GM21381 (cell line): ENCODE data around the gene SLC4A1AP.
A peak's percentile ranks its signal among the peaks of the same experiment; 100 is the strongest.

Experiments
- ATAC-seq: cut with Tn5 transposase; IDR thresholded peaks from one replicate; pipeline ENCODE4 v1.9.1; 2021; ENCODE audit warnings: mild to moderate bottlenecking, moderate library complexity; ENCODE audit not compliant: unreplicated experiment

SLC4A1AP gene

DNA sequence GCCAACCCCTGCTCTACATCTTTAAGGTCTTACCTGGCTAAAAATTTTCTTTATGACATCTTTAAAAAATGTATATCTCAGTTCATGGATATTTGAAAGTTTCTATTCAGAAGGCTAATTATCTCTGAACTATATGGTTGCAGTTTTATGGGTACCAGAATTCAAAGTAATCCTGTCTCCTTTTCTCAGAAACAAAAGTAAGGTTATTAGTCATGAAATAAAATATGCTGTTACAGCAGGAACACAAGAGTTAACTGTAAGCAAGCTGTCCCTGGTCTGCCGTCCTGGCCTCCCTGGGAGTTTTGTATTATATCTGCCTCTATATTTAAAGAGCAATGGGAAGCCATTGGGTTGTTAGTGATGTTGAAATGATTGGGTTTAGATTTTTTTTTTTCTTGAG, 34.0 kb downstream of the SLC4A1AP start:
- no peak for ATAC-seq

GRCh38 chr2:27701676-27702075, 38.0 kb downstream of the SLC4A1AP start:
- no peak for ATAC-seq

DNA sequence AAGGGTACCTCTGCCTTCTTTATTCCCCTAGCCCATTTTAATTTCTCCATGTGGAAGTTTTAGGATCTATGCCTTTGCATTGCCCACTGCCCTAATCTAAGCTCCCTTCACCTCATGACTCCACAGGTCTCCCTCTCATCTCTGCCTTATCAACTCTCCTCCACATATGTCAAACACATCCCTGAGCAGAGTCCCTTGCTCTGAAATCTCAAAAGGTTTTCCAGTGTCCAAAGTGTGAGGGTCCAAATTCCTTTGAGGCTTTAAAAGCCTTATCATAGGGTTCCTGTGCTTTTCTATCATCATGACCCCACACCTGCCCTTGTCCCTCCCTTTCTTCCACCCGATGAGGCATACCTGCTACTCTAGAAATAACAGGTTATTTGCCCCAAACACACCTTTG, 38.6 kb downstream of the SLC4A1AP start:
- ATAC-seq, result no peak

DNA sequence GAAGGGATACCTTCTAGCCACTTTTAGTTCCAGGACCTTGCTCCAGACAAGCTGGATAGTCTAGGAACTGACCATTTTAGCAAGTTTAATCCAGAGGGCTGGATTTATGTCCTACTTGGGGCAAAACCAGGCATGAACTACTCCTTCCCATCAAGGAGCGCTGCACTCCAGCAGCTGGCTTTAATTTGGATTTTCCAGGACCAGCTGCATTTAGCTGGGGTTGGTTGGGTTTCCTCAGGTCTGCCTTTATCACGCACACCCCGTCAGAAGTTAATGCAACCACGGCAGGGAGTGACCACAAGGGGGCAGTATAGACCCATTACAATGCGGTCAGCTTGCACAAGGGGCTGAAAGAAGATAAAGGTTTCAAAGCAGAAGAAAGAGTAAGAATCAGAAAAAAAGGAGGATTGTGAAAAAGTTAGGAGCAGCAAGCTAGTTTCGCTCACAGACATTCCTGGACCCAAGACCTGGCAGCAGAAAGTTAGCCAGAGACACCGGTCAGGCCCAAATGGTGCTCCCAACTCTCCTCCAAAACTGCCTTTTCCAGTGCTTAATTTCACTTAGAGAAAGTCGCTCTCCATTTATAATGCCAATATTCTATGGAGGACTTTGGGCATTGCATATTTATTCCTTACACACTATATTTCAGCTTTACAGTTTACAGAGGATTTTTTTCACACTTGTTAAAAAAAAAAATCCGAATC, 40.1 kb downstream of the SLC4A1AP start:
- ATAC-seq, result peak; percentile 58

DNA sequence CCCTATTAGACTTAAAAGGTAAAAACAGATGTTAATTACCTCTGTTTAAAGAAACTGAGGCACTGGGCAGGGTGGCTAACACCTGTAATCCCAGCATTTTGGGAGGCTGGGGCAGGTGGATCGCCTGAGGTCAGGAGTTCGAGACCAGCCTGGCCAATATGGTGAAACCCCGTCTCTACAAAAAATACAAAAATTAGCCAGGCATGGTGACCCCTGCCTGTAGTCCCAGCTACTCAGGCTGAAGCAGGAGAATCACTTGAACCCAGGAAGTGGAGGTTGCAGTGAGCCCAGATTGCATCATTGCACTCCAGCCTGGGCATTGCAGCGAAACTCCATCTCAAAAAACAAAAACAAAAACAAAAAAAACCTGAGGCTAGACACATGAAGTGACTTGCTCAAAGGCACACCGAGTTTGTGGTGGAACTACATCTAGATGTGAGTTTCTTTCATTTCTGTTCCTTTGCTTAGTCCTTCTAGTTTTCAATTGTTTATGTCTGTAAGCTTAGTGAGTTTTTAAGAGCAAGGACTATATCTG, 40.7 kb downstream of the SLC4A1AP start:
- ATAC-seq, result no peak

GRCh38 chr2:27705851-27706622, 42.3 kb downstream of the SLC4A1AP start:
- no peak for ATAC-seq

DNA sequence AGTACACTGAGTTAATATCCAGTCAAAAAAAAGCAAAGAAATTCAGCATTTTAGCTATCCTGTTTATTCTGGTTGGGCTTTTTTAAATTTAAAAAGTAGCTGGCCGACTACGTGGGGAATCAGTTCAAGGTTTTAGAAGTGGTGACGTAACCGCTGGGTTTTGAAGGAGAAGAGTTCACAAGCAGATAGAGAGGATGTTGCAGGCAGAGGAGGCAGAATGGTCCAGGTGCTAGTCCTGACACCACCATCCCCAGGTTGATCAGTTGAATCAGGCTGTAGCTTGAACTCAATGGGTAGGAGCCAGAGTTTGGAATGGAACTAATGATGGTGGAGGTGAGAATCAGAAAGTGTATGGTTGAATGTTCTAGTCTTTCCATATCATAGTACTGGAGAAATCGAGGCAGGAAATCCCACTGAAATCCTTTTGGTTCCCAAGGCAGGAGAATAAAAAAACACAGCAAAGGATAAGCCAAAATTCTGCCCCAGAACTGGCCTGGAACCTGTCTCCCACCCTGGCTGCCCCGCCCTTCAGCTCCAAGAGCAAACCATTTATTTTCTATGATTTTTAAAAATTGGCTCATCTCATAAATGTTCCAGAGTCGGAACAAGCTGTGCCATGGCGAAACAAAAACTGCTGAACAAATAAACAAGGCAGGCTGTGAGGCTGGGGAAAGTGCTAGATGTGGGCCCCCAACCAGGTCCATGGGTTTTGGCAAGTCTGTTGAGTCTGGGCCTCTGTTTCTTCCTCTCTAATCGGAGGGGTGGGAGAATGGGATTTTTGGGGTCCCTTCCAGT, 44.0 kb downstream of the SLC4A1AP start:
- no peak for ATAC-seq

GRCh38 chr2:27708257-27708654, 44.6 kb downstream of the SLC4A1AP start:
- no peak for ATAC-seq

DNA sequence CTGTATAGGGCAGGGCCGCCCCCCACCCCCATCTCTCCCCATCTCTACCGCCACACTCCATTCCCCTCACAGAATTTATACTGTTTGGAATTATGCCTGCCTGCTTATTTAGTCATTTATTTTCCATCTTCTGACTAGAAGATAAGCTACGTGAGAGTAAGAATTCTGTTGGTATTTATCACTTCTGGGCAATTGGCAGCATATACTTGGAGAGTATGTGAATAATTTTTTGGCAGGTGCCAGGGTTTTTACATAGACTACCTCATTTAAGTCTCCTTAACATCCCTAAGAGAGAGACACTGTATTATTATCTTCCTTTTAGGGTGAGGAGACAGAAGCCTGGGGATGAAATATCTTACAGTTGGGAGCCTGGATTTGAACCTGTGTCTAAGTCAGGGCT, 45.0 kb downstream of the SLC4A1AP start:
- no peak for ATAC-seq

- no peak for ATAC-seq
Observed at GRCh38 chr2:27709326-27709725, 45.6 kb downstream of the SLC4A1AP start.

- ATAC-seq, result no peak
Observed at GRCh38 chr2:27709960-27710575, 46.4 kb downstream of the SLC4A1AP start.

DNA sequence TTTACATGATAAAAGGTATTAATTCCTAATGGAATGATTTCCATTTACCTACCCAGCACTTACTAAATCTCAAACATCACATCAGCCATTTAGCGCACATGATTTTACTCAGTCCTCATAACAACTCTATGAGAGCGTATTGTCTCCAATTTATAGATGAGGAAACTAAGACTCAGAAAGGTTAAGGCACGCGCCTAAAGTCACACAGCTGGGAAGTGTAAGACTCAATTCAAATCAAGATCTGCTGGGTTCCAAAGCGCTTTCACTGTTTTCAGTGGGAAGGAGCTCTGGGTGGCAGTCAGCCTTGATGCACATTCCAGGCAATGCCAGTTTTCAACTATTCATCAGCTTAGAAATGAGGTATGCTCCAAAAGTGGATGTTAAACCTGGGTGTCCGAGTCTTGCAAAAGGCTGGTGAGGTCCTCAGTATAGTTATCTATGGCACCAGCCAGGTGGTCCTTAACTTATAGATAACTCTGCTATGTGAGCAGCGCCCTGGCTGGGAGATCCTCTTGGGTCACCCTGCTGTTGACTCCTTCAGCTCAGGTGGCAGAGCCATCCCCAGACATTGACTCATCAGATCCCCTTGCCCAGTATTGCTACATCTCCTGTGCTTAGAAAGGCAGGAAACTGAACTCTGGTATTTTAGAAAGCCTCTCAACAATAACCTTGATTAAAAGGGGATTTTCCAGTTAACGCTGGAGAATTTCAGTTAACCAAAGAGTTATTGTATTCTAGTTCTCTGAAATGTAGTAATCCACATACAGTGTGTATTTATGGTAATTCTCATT, 47.1 kb downstream of the SLC4A1AP start:
- no peak for ATAC-seq

GRCh38 chr2:27711804-27712203, 48.1 kb downstream of the SLC4A1AP start:
- ATAC-seq, result no peak

DNA sequence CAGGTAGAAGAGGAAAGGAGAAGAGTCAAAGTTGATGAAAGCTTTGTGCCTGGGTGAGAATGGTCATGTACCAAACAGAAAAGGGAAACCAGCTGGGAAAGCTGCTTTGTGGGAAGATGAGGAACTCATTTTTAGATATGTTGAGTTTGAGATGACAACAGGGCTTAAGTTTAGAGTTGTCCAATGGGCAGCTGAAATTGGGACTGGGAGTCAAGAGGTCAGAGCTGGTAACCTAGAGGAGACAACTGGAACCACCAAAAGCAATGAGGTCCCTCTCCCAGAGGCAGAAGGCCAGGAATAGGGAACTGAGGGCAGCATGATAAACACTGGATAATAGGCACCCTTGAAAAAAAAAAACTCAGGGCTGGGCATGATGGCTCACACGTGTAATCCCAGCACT, 48.8 kb downstream of the SLC4A1AP start:
- no peak for ATAC-seq

DNA sequence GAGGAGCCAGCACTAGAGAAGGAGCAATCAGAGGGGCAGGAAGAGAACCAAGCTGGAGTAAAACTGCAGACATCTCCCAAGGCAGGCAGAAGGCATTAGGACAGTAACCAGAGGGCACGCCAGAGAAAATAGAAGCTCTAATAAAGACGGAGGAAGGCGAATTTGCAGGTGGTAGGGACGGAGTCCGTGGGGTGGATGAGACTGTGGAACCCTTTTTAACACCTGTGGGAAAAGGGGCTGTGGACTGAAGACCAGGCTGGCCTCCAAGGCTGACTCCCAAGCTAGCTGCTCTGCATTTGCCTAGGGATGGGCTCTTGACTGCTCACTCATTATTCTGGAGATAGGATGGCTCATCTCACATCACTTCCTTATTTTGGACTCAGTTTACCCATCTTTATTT, 49.5 kb downstream of the SLC4A1AP start:
- ATAC-seq, result no peak

- no peak for ATAC-seq
Observed at GRCh38 chr2:27714053-27714452, 50.4 kb downstream of the SLC4A1AP start.

GRCh38 chr2:27714851-27715291, 51.2 kb downstream of the SLC4A1AP start:
- no peak for ATAC-seq

GRCh38 chr2:27715318-27716210, 51.9 kb downstream of the SLC4A1AP start:
- no peak for ATAC-seq
